ENCODE measurements around the gene RRP1B. TPM values are rescaled to one million over a fixed set of nuclear protein-coding genes. Genes with fewer than 3 reads are reported as not detected.

Gene RRP1B
- total and polyA plus RNA-seq, 4 donors, result 7.3 to 12.6 (median 8.4) TPM

GRCh38 chr21:43740497-43741156, 81.3 kb downstream of the RRP1B start:
- Histone ChIP-seq H3K4me3 (ENCODE audit: low read depth in 1 of 3, low read length in 3 of 3) (no peak overlapping the region), H3K27me3 (ENCODE audit: control insufficient read depth in 4 of 4, insufficient read depth in 4 of 4, low read length in 3 of 4) (no peaks in the 10 kb centered on the region), H3K36me3 (ENCODE audit: control insufficient read depth in 4 of 4, insufficient read depth in 3 of 4, low read depth in 1 of 4, low read length in 3 of 4) (peaks cover 0 to 19% (median 13%) of the 10 kb centered on the region in 4 donors), H3K9me3 (ENCODE audit: control insufficient read depth in 4 of 4, low read length in 3 of 4) (no peaks in the 10 kb centered on the region), H3K4me1 (ENCODE audit: control insufficient read depth in 4 of 4, insufficient read depth in 4 of 4, low read length in 3 of 4) (peaks cover 7 to 22% (median 17%) of the 10 kb centered on the region in 4 donors), H3K9ac (ENCODE audit: low read depth in 1 of 2, low read length in 2 of 2) (no peak overlapping the region), H3K27ac (ENCODE audit: low read depth in 1 of 2, low read length in 2 of 2) (peak overlapping the region; percentile 54 to 75)
- no peak for DNase-seq (ENCODE audit: low spot score)
- 46% methylated on average over 25 of the region's 25 CpGs for WGBS
- TF ChIP-seq GABPA (IDR thresholded peaks at IDR 0.05 in 1 of 2, conservative IDR thresholded peaks at IDR 0.05 in 1 of 2), result no peak
- no peak for TF ChIP-seq REST (IDR thresholded peaks at IDR 0.05)
- no peak for TF ChIP-seq SP1 (IDR thresholded peaks at IDR 0.05)
- no peak for TF ChIP-seq MAX (IDR thresholded peaks at IDR 0.05)
- TF ChIP-seq RXRA (IDR thresholded peaks at IDR 0.05), result no peak
- TF ChIP-seq NR2F2 (IDR thresholded peaks at IDR 0.05), result no peak
- no peak for TF ChIP-seq ZBTB33 (IDR thresholded peaks at IDR 0.05)
- no peak for TF ChIP-seq HNF4A (conservative IDR thresholded peaks at IDR 0.05)
- TF ChIP-seq CTCF (IDR thresholded peaks at IDR 0.05; ENCODE audit: low read depth, low read length, missing input control), result no peak
- TF ChIP-seq HNF4G (IDR thresholded peaks at IDR 0.05), result no peak
- no peak for TF ChIP-seq YY1 (IDR thresholded peaks at IDR 0.05)
- no peak for TF ChIP-seq FOXA2 (IDR thresholded peaks at IDR 0.05)
- TF ChIP-seq EGR1 (IDR thresholded peaks at IDR 0.05; ENCODE audit: low read depth in 2 of 2), result no peak
- no peak for TF ChIP-seq FOXA1 (IDR thresholded peaks at IDR 0.05)
- no peak for TF ChIP-seq TAF1 (conservative IDR thresholded peaks at IDR 0.05)
- TF ChIP-seq RAD21 (IDR thresholded peaks at IDR 0.05), result no peak
- TF ChIP-seq ATF3 (IDR thresholded peaks at IDR 0.05), result no peak
- TF ChIP-seq JUND (IDR thresholded peaks at IDR 0.05), result no peak

All from liver (tissue), 9 donors.